AG04450 (cell line): Measurements from ENCODE around the gene FILIP1. TPM values are rescaled to one million over a fixed set of nuclear protein-coding genes. Genes with fewer than 3 reads are reported as not detected.

Experiments
- CTCF ChIA-PET: fragments of 300-600, 350-600 bp; formaldehyde crosslinking; extraction: SDS; loops from one replicate; lab custom pipeline; 2022; ENCODE audit warnings: antibody characterized with exemption, inconsistent platforms; lab: Charles Lee
- POLR2A ChIA-PET: fragments of 350-600 bp; formaldehyde crosslinking; extraction: SDS; loops from one replicate; lab custom pipeline; 2021; ENCODE audit warnings: antibody characterized with exemption, inconsistent platforms; lab: Yijun Ruan, JAX
- DNase-seq: peaks from one replicate; pipeline ENCODE4 v3.0.0-alpha.2; 2011; ENCODE audit warnings: low read depth, low spot score
- H3K27ac ChIP-seq: one replicate; pipeline ENCODE4 v1.5.1; 2012; ENCODE audit warnings: low read depth, low read length, control low read depth
- H3K27me3 ChIP-seq: one replicate; pipeline ENCODE4 v1.6.0; 2012; ENCODE audit warnings: low read length; ENCODE audit not compliant: control insufficient read depth, insufficient read depth
- H3K4me3 ChIP-seq: 2 replicates; pipeline ENCODE4 v1.5.1; 2011; ENCODE audit warnings: mild to moderate bottlenecking, low read depth, low read length, control low read depth
- H3K9me3 ChIP-seq: 2 replicates; pipeline ENCODE4 v1.5.1; 2012; ENCODE audit warnings: low read length; ENCODE audit not compliant: control insufficient read depth, insufficient read depth
- polyA plus RNA-seq: library from polyadenylated mRNA; depleted of rRNA; stranded (reverse); fragments of >200 nt; gene quantifications from 2 replicates; pipeline ENCODE4 v1.2.3, GENCODE V29; 2011
- TF ChIP-seq, protein P1 (sequence below): IDR thresholded peaks from 2 replicates; pipeline ENCODE4 v1.5.1; 2011; ENCODE audit warnings: low read depth, low read length, control low read depth, inconsistent platforms

Gene FILIP1
- polyA plus RNA-seq, 1 experiment = 0.12 TPM

DNA sequence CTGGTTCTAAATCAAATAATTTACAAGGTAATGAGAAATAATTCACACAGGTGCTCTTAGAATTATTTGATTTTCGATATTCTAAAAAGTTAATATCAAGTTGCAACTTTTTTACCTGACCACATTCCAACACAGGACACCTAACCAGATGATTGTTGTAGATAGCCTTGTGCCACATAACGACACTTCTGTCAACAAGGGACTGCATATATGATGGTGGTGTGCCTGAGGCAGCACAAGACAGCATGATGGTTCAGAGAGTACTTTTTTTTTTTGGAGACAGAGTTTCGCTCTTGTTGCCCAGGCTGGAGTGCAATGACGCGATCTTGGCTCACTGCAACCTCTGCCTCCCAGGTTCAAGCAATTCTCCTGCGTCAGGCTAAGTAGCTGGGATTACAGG is 142.8 kb downstream of the FILIP1 start:
- TF ChIP-seq, protein P1, sequence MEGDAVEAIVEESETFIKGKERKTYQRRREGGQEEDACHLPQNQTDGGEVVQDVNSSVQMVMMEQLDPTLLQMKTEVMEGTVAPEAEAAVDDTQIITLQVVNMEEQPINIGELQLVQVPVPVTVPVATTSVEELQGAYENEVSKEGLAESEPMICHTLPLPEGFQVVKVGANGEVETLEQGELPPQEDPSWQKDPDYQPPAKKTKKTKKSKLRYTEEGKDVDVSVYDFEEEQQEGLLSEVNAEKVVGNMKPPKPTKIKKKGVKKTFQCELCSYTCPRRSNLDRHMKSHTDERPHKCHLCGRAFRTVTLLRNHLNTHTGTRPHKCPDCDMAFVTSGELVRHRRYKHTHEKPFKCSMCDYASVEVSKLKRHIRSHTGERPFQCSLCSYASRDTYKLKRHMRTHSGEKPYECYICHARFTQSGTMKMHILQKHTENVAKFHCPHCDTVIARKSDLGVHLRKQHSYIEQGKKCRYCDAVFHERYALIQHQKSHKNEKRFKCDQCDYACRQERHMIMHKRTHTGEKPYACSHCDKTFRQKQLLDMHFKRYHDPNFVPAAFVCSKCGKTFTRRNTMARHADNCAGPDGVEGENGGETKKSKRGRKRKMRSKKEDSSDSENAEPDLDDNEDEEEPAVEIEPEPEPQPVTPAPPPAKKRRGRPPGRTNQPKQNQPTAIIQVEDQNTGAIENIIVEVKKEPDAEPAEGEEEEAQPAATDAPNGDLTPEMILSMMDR = no peak
- POLR2A ChIA-PET = no interaction called here
- DNase-seq = no peak

DNA sequence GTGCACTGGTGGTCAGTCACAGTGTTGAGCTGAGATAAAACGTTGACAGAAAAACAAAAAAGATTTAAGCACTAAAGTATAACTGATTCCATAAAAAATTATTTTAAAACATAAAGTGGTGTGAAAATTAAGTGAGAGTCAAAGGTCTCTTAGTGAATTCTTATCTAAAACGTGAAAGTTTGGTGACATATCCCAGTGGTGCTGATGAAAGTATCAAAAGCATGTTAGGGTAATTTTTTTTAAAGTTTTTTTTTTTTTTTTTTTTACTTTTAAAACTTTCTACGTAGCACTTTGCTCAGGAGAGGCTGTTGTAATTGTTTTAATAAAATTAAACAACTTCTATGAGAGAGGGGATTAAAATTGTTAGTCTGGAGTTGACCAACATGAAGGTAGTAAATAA is 143.4 kb downstream of the FILIP1 start:
- POLR2A ChIA-PET = no interaction called here
- Histone ChIP-seq H3K4me3 (no peak overlapping the region), H3K9me3 (no peaks in the 10 kb centered on the region), H3K27ac (no peak overlapping the region), H3K27me3 (no peaks in the 10 kb centered on the region)
- DNase-seq = no peak
- TF ChIP-seq, protein P1 = no peak
- CTCF ChIA-PET = no interaction called here

More for the DNA sequence above, 142.8 kb downstream of the FILIP1 start:
- no peak overlapping the region for H3K27ac ChIP-seq
- no peak overlapping the region for H3K4me3 ChIP-seq
- H3K27me3 ChIP-seq = no peaks in the 10 kb centered on the region
- CTCF ChIA-PET = interaction anchor here (0.5 kb wide), 1 partner anchor 176 kb away, joined by 3 read pairs; no protein-coding TSS in a partner anchor
- H3K9me3 ChIP-seq = no peaks in the 10 kb centered on the region

DNA sequence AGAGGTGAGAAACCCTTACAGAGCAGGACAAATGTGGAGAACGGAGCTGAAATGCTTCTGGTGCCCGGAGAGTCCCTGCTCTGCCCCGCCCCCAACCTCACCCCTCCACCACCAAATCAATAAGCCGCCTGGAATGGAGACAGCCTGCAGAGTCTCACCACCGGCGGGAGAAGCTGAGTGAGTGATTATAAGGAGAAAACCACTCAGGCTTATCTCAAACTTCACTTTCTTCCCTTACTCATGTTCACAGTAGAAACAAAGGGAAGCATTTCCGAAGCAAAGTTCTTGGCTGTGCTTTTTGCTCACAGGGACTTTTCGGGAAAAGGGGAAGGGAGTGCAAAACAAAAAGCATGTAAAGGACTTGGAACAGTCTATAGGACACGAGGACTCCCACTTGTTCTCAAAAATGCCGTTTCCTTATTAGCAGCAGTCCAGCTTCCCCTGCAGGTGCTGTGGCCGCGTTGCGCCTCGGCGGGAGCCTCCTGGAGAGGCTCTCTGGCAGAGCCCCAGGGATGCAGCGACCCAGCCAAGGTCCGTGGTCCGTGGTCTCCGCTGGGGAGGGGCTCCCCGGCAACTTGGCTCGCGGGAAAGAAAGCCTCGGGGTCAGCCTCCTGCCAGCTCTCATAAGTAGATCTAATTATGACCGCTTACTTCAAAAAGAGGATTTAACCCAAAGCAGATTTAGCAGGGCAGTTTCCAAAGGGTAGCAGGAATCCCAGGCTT is 144.2 kb downstream of the FILIP1 start:
- DNase-seq = no peak
- no peaks in the 10 kb centered on the region for H3K27me3 ChIP-seq

DNA sequence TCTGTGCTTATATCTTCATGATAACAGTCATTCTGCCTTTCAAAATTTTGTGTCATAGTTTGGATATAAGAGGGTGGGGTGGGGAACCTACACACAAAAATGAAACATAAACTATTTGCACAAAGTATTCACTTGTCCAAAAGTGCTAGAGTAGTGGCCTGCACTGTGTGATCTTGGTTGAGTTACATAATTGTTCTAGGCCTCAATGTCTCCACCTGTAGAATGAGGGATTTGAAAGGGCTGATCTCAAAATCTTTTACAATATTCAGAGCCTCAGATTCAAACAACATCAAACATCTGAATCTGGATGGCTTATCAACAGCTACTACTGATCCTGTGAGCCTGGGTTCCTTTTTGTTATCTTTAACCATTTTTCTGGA is 144.7 kb downstream of the FILIP1 start:
- no peaks in the 10 kb centered on the region for H3K27me3 ChIP-seq
- TF ChIP-seq, protein P1 = no peak
- no peak for DNase-seq
- POLR2A ChIA-PET = no interaction called here
- CTCF ChIA-PET = no interaction called here
- H3K27ac ChIP-seq = no peak overlapping the region
- no peaks in the 10 kb centered on the region for H3K9me3 ChIP-seq
- no peak overlapping the region for H3K4me3 ChIP-seq

More for the DNA sequence above, 144.2 kb downstream of the FILIP1 start:
- CTCF ChIA-PET = no interaction called here
- TF ChIP-seq, protein P1 = peak; percentile 29; the same call in 1 of the 2 replicates
- H3K27ac ChIP-seq = no peak overlapping the region
- H3K4me3 ChIP-seq = peak overlapping the region; percentile 41
- POLR2A ChIA-PET = interaction anchor here (0.6 kb wide), 1 partner anchor 100 kb away, joined by 3 read pairs; no protein-coding TSS in a partner anchor
- no peaks in the 10 kb centered on the region for H3K9me3 ChIP-seq

DNA sequence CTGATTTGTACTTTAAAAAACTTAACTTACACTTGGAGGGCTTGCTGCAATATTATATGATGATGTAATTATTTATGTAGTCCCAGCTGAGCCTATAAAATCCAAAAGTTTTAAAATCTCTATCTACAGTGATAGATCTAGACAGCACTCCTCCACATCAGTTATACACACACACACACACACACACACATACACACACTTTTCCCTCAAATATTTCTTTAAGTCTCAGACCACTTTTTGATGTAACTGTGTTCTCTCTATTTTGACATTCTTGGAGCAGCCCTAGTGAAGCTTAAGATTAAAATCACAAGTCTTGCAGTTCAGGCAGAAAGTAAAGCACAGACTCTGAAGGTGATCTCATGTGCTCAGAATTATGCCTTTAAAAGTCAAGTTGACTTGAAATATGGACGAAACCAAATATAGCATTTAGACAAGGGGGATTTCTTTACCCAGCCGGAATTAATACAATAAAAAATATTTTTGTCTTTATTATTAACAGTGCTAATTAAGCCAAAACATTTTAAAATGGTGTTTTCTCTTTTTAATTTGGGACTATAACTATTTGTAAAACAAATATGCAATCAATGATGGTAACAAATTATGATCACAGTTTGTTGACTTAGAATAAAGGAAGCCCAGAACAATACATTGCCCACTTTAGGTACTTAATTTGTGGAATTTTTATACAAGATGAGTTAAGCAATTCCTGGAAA is 145.5 kb downstream of the FILIP1 start:
- TF ChIP-seq, protein P1 = no peak
- Histone ChIP-seq H3K4me3 (no peak overlapping the region), H3K27me3 (no peaks in the 10 kb centered on the region), H3K9me3 (no peaks in the 10 kb centered on the region), H3K27ac (no peak overlapping the region)
- ChIA-PET POLR2A (interaction anchor here (0.6 kb wide), 2 partner anchors 90 to 105 kb away, joined by 3 read pairs; no protein-coding TSS in a partner anchor), CTCF (interaction anchor here (1.0 kb wide), 1 partner anchor 179 kb away, joined by 3 read pairs; no protein-coding TSS in a partner anchor)
- DNase-seq = no peak
